Measurements from ENCODE around the gene TNFRSF21. TPM values are rescaled to one million over a fixed set of nuclear protein-coding genes. Genes with fewer than 3 reads are reported as not detected.

The TNFRSF21 gene
- total RNA-seq, 4 donors from 2014 or later = 3.3 to 7.4 (median 3.9) TPM

DNA sequence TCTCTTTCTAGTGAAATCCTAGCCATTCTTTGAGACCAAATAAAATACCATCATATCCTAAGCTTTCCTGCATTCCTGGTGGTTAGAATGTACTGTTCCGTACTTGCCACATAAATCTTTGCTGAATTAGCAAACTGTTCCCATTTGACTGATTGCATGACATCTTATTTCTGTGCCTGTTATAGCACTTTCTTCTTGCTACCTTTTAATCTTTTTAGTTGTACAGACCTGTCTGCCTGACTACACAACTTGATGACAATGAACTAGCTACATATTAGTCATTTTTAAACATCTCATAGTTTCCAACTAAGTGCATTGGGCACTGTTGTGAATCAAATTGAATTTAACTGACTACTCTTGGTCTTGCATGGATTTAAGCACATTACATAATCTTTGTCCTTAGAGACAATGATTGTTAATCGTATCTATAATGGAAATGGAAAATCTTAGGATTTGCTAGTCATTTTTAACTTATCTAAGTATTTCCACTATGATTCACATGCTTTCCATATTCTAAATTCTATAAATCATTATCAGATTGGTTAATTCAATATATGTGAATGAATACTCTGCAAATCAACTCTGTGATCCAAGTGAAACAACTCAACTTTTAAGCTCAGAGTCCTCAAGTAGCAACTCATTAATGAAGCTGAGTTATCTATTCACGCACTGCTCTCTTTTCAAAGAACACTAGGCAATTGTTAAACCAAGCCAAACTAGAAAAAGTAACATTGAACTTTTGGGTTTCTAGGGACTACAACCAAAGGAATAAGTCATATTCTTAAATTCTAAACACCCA, 109.0 kb downstream of the TNFRSF21 start:
- Histone ChIP-seq H3K9me3 (no peaks in the 10 kb centered on the region), H3K27ac (no peak overlapping the region), H3K4me1 (peaks cover 3% of the 10 kb centered on the region), H3K36me3 (no peaks in the 10 kb centered on the region), H3K27me3 (no peaks in the 10 kb centered on the region), H3K4me3 (no peak overlapping the region)
- TF ChIP-seq, protein P1, sequence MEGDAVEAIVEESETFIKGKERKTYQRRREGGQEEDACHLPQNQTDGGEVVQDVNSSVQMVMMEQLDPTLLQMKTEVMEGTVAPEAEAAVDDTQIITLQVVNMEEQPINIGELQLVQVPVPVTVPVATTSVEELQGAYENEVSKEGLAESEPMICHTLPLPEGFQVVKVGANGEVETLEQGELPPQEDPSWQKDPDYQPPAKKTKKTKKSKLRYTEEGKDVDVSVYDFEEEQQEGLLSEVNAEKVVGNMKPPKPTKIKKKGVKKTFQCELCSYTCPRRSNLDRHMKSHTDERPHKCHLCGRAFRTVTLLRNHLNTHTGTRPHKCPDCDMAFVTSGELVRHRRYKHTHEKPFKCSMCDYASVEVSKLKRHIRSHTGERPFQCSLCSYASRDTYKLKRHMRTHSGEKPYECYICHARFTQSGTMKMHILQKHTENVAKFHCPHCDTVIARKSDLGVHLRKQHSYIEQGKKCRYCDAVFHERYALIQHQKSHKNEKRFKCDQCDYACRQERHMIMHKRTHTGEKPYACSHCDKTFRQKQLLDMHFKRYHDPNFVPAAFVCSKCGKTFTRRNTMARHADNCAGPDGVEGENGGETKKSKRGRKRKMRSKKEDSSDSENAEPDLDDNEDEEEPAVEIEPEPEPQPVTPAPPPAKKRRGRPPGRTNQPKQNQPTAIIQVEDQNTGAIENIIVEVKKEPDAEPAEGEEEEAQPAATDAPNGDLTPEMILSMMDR (IDR thresholded peaks at IDR 0.05) = no peak
- TF ChIP-seq POLR2A (IDR thresholded peaks at IDR 0.05) (no peak), EP300 (IDR thresholded peaks at IDR 0.05) (no peak), POLR2AphosphoS5 (IDR thresholded peaks at IDR 0.05) (no peak)
- WGBS = 76% methylated on average over 3 of the region's 3 CpGs
- no peak for DNase-seq (ENCODE audit: low spot score in 2 of 2)

- 61% methylated on average over 6 of the region's 6 CpGs for WGBS
- TF ChIP-seq, protein P1 (IDR thresholded peaks at IDR 0.05) = no peak
- TF ChIP-seq POLR2A (IDR thresholded peaks at IDR 0.05) (no peak), POLR2AphosphoS5 (IDR thresholded peaks at IDR 0.05) (no peak), EP300 (IDR thresholded peaks at IDR 0.05) (no peak)
Observed at GRCh38 chr6:47197682-47198640, 111.7 kb downstream of the TNFRSF21 start.

DNA sequence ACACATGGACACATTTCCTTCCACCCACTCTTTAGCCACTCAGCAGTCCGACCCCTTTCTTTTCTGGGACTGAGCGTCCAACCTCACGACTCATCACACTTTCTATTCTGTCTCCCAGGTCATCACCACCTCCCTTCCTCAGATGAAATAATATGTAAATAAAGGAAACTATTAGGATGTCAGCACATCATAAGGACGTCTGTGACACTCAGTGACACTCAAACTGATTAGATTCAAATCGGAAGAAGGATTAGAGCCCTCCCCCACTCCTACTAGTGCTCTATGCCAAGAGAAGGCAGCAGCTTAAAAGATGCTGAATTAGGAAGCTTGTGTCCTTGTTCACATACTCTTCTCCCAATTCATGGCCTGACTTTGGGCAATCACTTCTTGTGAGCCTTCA, 113.6 kb downstream of the TNFRSF21 start:
- Histone ChIP-seq H3K4me1 (no peaks in the 10 kb centered on the region), H3K9me3 (no peaks in the 10 kb centered on the region), H3K27ac (no peak overlapping the region), H3K36me3 (no peaks in the 10 kb centered on the region), H3K27me3 (no peaks in the 10 kb centered on the region), H3K4me3 (no peak overlapping the region)
- TF ChIP-seq EP300 (IDR thresholded peaks at IDR 0.05) (no peak), POLR2A (IDR thresholded peaks at IDR 0.05) (no peak), POLR2AphosphoS5 (IDR thresholded peaks at IDR 0.05) (no peak)
- TF ChIP-seq, protein P1 (IDR thresholded peaks at IDR 0.05) = no peak
- DNase-seq (ENCODE audit: low spot score in 2 of 2) = no peak
- WGBS = 87% methylated on average over 5 of the region's 5 CpGs

More at GRCh38 chr6:47197682-47198640, 111.7 kb downstream of the TNFRSF21 start:
- DNase-seq (ENCODE audit: low spot score in 2 of 2) = no peak
- H3K4me3 ChIP-seq = peak overlapping the region; percentile 7
- no peaks in the 10 kb centered on the region for H3K4me1 ChIP-seq
- no peak overlapping the region for H3K27ac ChIP-seq
- no peaks in the 10 kb centered on the region for H3K9me3 ChIP-seq
- H3K27me3 ChIP-seq = no peaks in the 10 kb centered on the region
- no peaks in the 10 kb centered on the region for H3K36me3 ChIP-seq

DNA sequence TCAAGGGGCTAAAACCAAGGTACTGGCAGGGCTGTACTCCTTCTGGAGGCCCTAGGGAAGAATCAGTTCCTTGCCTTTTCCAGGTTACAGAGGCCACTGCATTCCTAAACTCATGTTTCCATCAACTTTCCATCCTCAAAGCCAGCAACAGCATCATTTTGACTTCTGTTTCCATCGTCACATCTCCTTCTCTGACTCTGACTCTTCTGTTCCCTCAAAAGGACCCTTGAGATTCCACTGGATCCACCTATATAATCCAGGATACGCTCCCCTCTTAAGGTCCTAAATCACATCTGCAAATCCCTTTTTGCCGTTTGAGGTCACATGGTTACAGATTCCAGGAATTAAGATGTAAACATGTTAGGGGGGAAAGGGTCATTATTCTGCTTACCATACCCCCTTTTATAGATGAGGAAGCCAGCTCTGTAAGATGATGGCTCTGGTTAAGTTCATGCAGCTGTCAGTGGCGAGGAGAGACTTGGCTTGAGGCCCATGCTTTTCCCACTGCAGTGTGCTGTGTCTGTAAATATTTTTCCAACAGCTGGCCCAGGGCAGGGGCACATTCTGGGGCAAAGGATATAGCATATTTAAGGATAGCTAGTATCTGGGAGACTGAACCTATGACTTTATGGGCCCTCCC, 114.6 kb downstream of the TNFRSF21 start:
- H3K4me3 ChIP-seq = no peak overlapping the region
- H3K27ac ChIP-seq = no peak overlapping the region
- no peak for DNase-seq (ENCODE audit: low spot score in 2 of 2)
- no peaks in the 10 kb centered on the region for H3K4me1 ChIP-seq
- H3K36me3 ChIP-seq = no peaks in the 10 kb centered on the region
- H3K27me3 ChIP-seq = no peaks in the 10 kb centered on the region
- 76% methylated on average over 4 of the region's 4 CpGs for WGBS
- TF ChIP-seq POLR2AphosphoS5 (IDR thresholded peaks at IDR 0.05) (no peak), EP300 (IDR thresholded peaks at IDR 0.05) (no peak), POLR2A (IDR thresholded peaks at IDR 0.05) (no peak)
- TF ChIP-seq, protein P1 (IDR thresholded peaks at IDR 0.05) = no peak
- no peaks in the 10 kb centered on the region for H3K9me3 ChIP-seq
